ENCODE measurements around the gene CMSS1. TPM values are rescaled to one million over a fixed set of nuclear protein-coding genes. Genes with fewer than 3 reads are reported as not detected.

CMSS1 gene
- total RNA-seq, 2 donors from 2014 or later: 18.1 to 22.7 TPM

DNA sequence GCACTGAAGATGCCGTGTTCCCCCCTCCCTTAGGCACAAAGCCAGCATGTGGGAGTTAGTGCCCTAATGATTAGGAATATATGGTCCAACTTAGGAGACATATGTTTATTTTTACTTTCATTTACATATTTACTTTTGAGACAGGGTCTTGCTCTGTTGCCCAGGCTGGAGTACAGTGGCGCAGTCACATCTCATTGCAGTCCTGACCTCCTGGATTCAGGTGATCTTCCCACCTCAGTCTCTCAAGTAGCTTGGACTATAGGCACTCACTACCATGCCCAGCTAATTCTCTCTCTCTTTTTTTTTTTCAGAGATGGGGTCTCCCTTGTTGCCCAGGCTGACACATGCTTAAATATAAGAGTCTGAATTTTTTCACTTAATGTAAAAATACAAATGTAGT, 391.5 kb downstream of the CMSS1 start:
- DNase-seq (ENCODE audit: low spot score): no peak
- Histone ChIP-seq H3K27me3 (replicated peaks; ENCODE audit: insufficient read depth) (no peaks in the 10 kb centered on the region), H3K4me3 (no peak overlapping the region), H3K27ac (no peak overlapping the region), H3K4me1 (ENCODE audit: control insufficient read depth in 1 of 2, low read depth in 2 of 2) (peaks cover 7 to 17% of the 10 kb centered on the region in 2 donors), H3K9me3 (no peaks in the 10 kb centered on the region), H3K36me3 (no peaks in the 10 kb centered on the region)
- ATAC-seq (ENCODE audit: insufficient number of reproducible peaks, low FRiP score, low read depth): no peak
- TF ChIP-seq, protein P1, sequence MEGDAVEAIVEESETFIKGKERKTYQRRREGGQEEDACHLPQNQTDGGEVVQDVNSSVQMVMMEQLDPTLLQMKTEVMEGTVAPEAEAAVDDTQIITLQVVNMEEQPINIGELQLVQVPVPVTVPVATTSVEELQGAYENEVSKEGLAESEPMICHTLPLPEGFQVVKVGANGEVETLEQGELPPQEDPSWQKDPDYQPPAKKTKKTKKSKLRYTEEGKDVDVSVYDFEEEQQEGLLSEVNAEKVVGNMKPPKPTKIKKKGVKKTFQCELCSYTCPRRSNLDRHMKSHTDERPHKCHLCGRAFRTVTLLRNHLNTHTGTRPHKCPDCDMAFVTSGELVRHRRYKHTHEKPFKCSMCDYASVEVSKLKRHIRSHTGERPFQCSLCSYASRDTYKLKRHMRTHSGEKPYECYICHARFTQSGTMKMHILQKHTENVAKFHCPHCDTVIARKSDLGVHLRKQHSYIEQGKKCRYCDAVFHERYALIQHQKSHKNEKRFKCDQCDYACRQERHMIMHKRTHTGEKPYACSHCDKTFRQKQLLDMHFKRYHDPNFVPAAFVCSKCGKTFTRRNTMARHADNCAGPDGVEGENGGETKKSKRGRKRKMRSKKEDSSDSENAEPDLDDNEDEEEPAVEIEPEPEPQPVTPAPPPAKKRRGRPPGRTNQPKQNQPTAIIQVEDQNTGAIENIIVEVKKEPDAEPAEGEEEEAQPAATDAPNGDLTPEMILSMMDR (IDR thresholded peaks at IDR 0.05): no peak

DNA sequence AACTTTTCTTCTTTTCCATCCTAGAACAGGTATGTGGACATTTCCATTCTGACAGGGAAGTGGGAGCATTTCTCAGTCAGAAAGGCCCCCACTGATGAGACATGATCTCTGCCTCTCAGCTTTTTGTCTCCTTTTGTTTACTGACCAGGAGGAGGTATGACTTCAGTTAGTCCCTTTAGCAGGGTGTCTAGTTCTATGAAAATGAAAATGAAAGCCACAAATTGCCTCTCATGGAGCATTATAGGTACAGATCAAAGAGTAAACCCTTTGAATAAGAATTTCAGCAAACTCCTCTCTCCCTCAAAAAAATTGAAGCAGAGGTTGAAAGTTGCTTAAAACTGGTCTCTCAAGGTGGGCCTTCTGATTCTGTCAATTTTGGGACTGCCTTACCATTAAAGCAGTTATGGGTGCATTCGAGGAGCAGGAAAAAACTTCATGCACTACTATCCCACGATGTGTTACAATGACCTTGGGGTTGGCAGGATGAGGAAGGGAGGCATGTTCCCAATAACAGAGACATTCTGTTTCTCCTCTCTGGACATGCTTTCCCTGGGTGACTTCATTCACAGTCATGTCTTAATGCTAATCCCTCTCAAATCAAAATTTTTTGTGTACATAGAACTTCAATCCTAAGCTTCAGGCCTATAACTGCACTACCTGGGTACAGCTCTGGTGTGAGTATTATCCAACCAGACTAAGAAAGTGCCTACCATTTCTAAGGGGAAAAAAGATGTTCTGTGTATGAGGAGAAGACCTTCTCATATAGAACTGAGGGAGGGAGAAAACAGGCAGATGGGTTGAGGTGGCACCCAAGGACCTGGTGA, 392.5 kb downstream of the CMSS1 start:
- DNase-seq (ENCODE audit: low spot score): no peak
- TF ChIP-seq, protein P1 (IDR thresholded peaks at IDR 0.05): no peak
- Histone ChIP-seq H3K27ac (peak overlapping the region in 1 of 2 donors; percentile 7), H3K27me3 (replicated peaks; ENCODE audit: insufficient read depth) (no peaks in the 10 kb centered on the region), H3K9me3 (no peaks in the 10 kb centered on the region), H3K4me1 (ENCODE audit: control insufficient read depth in 1 of 2, low read depth in 2 of 2) (peaks cover 7 to 17% of the 10 kb centered on the region in 2 donors), H3K4me3 (peak overlapping the region; percentile 0), H3K36me3 (no peaks in the 10 kb centered on the region)
- no peak for ATAC-seq (ENCODE audit: insufficient number of reproducible peaks, low FRiP score, low read depth)

DNA sequence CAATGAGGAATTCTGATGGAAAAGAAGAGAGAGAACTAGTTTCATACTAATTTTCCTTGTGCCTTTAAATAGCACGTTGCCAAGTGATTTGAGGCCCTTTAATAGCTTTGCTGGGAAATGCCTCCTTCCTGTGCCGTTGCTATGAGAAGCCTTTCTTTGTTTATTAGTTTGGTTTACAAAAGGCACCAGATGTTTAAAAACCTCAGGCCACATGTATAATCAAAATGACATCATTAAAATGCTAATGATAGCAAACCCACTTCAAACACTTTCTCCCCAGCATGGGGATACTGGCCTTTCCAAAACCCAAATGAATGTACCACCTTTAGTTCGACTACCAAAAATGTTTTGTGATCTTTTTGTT, 393.1 kb downstream of the CMSS1 start:
- DNase-seq (ENCODE audit: low spot score) (no peak), ATAC-seq (ENCODE audit: insufficient number of reproducible peaks, low FRiP score, low read depth) (peak; percentile 70)
- TF ChIP-seq, protein P1 (IDR thresholded peaks at IDR 0.05): no peak
- Histone ChIP-seq H3K27me3 (replicated peaks; ENCODE audit: insufficient read depth) (no peaks in the 10 kb centered on the region), H3K27ac (peak overlapping the region in 1 of 2 donors; percentile 7), H3K4me1 (ENCODE audit: control insufficient read depth in 1 of 2, low read depth in 2 of 2) (peaks cover 7 to 17% of the 10 kb centered on the region in 2 donors), H3K4me3 (no peak overlapping the region), H3K36me3 (no peaks in the 10 kb centered on the region), H3K9me3 (no peaks in the 10 kb centered on the region)

DNA sequence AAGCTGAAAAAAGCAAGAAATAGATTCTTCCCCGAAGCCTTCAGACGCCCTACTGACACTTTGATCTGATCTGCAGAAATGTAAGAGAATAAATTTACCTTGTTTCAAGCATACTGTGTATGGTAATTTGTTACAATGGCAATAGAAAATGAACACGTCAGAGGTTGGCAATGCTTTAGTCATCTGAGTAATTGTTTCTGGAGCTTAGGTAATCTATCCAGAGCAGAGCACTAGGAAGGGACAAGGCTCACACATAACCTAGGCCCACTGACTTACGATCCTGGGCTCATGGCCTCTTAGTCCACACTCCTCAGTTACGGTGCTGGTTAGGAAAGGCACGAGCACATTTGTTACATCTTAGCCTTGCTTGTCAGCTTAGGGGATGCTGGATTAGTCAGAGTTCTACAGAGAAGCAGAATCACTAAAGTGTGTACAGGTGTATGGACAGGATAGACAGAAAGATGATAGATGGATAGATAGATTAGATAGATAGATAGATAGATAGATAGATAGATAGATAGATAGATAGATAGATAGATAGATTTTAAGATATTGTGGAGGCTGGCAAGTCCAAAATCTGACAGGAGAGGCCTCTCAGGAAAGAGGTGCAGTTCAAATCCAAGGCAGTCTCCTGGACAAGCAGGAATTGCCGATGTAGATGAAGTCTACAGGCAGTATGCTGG, 396.4 kb downstream of the CMSS1 start:
- TF ChIP-seq, protein P1 (IDR thresholded peaks at IDR 0.05): no peak
- Histone ChIP-seq H3K9me3 (no peaks in the 10 kb centered on the region), H3K27me3 (replicated peaks; ENCODE audit: insufficient read depth) (no peaks in the 10 kb centered on the region), H3K4me3 (no peak overlapping the region), H3K27ac (no peak overlapping the region), H3K36me3 (no peaks in the 10 kb centered on the region), H3K4me1 (ENCODE audit: control insufficient read depth in 1 of 2, low read depth in 2 of 2) (peaks cover 7 to 17% of the 10 kb centered on the region in 2 donors)
- DNase-seq (ENCODE audit: low spot score) (no peak), ATAC-seq (ENCODE audit: insufficient number of reproducible peaks, low FRiP score, low read depth) (no peak)

DNA sequence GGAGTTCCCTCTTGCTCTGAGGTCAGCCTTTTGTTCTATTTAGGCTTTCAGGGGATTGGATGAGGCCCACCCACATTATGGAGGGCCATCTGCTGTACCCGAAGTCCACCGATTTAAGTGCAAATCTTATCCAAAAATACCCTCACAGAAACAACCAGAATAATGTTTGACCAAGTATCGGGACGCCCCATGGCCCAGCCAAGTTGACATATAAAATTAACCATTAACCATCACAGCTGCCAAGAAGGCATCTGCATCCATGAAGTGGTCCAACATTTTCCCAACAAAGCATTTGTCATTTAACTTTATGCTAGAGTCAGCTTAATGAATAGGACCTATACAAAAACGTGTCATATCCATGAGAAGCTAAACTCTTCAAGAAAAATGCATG, 396.9 kb downstream of the CMSS1 start:
- TF ChIP-seq, protein P1 (IDR thresholded peaks at IDR 0.05): no peak
- H3K27ac ChIP-seq: no peak overlapping the region
- H3K4me3 ChIP-seq: no peak overlapping the region
- peaks cover 7 to 17% of the 10 kb centered on the region in 2 donors for H3K4me1 ChIP-seq (ENCODE audit: control insufficient read depth in 1 of 2, low read depth in 2 of 2)
- no peaks in the 10 kb centered on the region for H3K9me3 ChIP-seq
- DNase-seq (ENCODE audit: low spot score): no peak
- ATAC-seq (ENCODE audit: insufficient number of reproducible peaks, low FRiP score, low read depth): no peak
- H3K36me3 ChIP-seq: no peaks in the 10 kb centered on the region
- no peaks in the 10 kb centered on the region for H3K27me3 ChIP-seq (replicated peaks; ENCODE audit: insufficient read depth)
